ENCODE data around the gene ACSL3.

Gene ACSL3

DNA sequence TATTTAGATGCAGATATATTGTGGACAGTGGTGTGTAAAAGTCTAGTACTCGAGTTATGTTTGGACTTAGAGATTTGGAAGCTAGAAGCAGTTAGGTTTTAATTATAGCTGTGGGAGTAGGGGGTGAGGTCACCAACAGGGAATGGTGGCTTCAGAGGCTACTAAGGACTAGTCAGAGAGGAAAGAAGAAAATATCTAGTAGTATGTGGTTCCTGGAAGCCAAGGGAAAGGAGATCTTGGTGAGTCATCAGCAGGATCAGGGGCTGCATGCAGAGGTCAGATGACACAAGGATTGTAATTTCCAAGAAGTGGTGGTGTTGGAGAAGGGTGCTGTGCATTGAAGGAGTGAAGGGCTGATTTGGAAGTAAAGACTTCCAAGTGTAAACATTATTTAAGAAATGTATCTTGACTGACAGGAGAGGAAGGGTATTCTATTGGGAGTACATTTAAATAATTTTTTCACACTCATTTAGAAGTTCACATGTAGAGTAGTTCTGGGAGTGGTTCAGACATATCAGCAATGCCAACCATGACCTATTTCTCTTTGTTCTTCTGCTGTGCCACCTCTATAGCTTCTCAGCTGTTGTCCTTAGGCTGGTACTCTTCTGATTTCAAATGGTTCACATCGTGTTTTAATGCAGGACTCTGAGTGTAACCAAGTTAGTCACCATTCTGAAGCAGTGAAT, 59.1 kb downstream of the ACSL3 start:
- TF ChIP-seq, protein P1, sequence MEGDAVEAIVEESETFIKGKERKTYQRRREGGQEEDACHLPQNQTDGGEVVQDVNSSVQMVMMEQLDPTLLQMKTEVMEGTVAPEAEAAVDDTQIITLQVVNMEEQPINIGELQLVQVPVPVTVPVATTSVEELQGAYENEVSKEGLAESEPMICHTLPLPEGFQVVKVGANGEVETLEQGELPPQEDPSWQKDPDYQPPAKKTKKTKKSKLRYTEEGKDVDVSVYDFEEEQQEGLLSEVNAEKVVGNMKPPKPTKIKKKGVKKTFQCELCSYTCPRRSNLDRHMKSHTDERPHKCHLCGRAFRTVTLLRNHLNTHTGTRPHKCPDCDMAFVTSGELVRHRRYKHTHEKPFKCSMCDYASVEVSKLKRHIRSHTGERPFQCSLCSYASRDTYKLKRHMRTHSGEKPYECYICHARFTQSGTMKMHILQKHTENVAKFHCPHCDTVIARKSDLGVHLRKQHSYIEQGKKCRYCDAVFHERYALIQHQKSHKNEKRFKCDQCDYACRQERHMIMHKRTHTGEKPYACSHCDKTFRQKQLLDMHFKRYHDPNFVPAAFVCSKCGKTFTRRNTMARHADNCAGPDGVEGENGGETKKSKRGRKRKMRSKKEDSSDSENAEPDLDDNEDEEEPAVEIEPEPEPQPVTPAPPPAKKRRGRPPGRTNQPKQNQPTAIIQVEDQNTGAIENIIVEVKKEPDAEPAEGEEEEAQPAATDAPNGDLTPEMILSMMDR (IDR thresholded peaks at IDR 0.05; ENCODE audit: low read length, missing control alignments), result no peak
- peak; percentile 79 for DNase-seq (ENCODE audit: low read depth)
- no peak overlapping the region for H3K4me3 ChIP-seq (replicated peaks; ENCODE audit: low read depth, low read length)

DNA sequence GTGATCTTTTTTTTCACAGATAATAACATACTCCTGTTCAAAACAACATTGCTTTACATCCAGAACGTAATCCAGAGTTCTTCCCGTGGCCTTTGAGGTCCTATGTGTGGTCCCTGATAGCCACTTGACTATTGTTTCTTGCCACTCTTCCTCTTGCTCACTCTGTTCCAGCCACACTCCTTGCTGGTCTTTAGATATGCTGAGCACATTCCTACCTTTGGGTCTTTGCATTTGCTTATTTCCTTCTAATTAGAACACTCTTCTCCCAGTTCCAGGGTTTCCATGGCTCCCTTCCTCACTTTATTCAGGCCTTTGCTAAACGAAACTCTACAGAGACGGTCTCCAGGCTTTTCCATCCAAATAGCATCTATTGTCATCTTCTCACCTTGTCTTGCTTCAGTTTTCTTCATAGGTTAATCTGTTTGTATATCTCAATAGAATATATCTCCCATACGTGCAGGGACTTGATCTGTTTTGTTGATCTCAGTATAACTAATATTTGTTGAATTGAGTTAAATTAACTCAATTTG, 59.9 kb downstream of the ACSL3 start:
- TF ChIP-seq, protein P1 (IDR thresholded peaks at IDR 0.05; ENCODE audit: low read length, missing control alignments), result no peak
- DNase-seq (ENCODE audit: low read depth), result no peak
- H3K4me3 ChIP-seq (replicated peaks; ENCODE audit: low read depth, low read length), result no peak overlapping the region

DNA sequence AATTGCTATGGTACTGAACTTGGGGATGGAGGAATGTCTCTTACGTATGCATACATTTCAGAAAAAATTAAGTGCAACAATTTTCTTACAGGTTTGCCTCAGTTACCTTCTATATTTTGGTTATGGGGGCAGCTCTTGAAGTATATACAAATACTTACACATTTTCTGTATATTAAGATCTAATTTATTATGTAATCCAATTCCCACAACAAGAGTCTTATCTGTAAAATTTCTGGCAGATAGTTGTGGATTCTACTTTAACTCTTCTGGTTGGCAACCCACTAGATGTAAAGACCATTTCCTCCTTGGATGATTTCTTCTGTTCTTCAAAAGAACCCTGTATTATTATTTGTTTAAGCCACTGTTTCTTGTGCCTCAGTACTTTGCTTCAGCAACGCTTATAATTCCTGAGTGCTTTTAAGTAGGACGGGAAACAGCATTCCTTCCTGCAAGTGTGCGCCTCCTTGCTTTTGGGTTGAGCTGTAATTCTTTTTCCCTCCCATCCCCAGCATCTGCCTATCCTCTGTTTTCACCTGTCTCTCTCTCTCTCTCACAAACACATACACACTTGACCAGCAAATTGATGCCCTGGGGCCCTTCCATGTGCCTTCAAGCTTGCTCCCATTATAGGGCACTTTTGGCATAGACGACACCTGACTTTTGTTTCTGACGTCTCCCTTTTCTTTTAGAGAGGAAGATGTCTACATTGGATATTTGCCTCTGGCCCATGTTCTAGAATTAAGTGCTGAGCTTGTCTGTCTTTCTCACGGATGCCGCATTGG, 61.4 kb downstream of the ACSL3 start:
- TF ChIP-seq, protein P1 (IDR thresholded peaks at IDR 0.05; ENCODE audit: low read length, missing control alignments), result no peak
- no peak overlapping the region for H3K4me3 ChIP-seq (replicated peaks; ENCODE audit: low read depth, low read length)
- DNase-seq (ENCODE audit: low read depth), result no peak

DNA sequence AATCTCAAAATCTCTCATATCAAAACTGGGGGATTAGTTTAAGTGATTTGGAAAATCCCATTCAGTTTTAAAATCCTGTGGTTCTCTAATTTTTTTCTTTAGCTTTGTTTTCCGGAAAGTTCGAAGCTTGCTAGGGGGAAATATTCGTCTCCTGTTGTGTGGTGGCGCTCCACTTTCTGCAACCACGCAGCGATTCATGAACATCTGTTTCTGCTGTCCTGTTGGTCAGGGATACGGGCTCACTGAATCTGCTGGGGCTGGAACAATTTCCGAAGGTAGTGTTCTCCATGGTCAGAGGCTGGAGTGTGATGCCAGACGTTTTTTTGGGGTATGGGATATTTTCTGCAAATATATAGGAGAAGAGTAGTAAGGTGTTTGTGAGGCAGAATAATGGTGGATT, 66.1 kb downstream of the ACSL3 start:
- TF ChIP-seq, protein P1 (IDR thresholded peaks at IDR 0.05; ENCODE audit: low read length, missing control alignments), result no peak
- DNase-seq (ENCODE audit: low read depth), result no peak

DNA sequence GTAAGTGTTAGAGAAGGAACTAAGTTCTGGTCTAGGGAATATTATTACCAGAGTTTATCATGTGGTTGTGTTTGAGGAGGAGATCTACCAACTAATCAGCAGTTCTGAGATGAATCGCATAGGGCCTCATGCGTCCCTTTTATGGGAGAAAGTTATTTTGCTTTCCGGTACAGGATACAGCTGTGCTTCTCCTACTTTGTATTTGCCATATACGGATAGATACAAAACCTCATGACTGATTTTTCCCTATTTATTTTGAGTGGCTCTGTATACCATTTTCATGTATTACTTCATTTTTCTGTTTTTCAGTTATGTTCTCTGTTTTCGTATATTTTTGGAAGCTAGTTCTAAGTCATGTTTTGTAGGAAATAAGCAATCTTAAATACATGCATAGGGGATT, 66.8 kb downstream of the ACSL3 start:
- no peak for DNase-seq (ENCODE audit: low read depth)
- no peak overlapping the region for H3K4me3 ChIP-seq (replicated peaks; ENCODE audit: low read depth, low read length)
- TF ChIP-seq, protein P1 (IDR thresholded peaks at IDR 0.05; ENCODE audit: low read length, missing control alignments), result no peak

More for the DNA sequence above, 66.1 kb downstream of the ACSL3 start:
- H3K4me3 ChIP-seq (replicated peaks; ENCODE audit: low read depth, low read length), result no peak overlapping the region

DNA sequence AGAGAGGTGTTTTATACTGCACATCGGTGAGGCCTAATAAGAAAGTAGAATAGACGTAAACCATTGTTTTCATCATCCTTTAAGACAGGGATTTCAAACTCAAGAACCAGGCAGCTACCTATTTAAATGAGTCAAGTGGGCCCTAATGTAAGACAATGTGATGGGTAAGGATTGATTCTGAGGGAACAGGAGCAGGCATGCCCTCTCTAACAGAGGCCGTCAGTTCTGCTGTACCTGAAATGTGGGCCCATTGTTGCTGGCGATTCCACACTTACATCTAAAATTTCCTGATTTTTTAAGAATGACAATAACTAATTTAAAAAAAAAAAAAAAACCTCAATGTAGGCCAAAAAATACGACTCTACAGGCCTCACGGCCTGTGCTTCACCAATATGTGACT, 67.5 kb downstream of the ACSL3 start:
- DNase-seq (ENCODE audit: low read depth), result no peak
- TF ChIP-seq, protein P1 (IDR thresholded peaks at IDR 0.05; ENCODE audit: low read length, missing control alignments), result no peak
- no peak overlapping the region for H3K4me3 ChIP-seq (replicated peaks; ENCODE audit: low read depth, low read length)

All from fibroblast of pulmonary artery (primary cell).